ENCODE results near the gene GPR152. TPM values are rescaled to one million over a fixed set of nuclear protein-coding genes. Genes with fewer than 3 reads are reported as not detected.

The GPR152 gene
- total and polyA plus RNA-seq, 2 of the 8 experiments (the other 6 are each of a cell fraction or from before 2014, with no cell fraction given): not detected

DNA sequence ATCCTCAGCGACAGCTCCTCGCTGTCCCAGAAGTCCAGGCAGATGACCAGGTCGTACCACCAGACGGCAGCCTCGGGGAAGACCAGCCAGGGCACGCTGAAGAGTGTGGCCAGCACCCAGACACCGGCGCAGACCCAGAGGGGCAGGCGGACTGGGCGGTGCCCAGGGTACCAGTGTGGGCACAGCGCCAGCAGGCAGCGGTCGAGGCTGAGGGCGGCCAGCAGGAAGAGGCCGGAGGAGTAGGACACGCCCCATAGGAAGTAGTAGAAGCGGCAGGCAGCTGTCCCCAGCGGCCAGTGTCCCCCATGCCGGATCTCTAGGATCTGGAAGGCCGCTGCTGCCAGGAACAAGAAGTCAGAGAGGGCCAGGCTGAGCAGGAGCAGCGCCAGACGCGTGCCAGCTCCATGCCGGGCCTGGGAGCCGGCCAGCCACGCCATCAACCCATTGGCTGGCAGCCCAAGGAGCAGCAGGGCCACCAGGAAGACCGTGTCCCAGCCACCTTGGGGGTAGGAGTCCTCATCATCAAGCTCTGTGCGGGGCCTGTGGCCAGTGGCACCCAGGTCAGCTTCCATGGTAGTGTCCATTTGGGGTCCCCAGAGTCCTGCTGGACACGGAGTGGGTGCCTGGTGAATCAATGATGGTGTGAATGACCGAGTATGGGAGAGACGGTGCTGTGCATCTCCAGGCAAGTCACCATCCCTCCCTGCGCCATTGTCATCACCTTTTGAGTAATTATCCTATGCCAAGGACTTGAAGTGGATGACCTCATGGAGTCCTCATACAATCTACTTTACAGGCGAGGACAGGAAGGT is at the start of gene GPR152 (continued):
- TF ChIP-seq HDAC6 (IDR thresholded peaks at IDR 0.05; ENCODE audit: low read depth, low read length): no peak

All from H1 (cell line).